H1 (cell line): ENCODE results near the gene GATD1. TPM values are rescaled to one million over a fixed set of nuclear protein-coding genes. Genes with fewer than 3 reads are reported as not detected.

Experiments used
- CTCF ChIA-PET: fragments of 300-600 bp; sonication (Branson Sonifier 250); formaldehyde crosslinking; loops from one replicate; lab custom pipeline; 2021; ENCODE audit not compliant: partially characterized antibody; lab: Charles Lee
- POLR2A ChIA-PET: fragments of 300-600 bp; sonication (Branson Sonifier 250); formaldehyde crosslinking; loops from one replicate; lab custom pipeline; 2021; ENCODE audit warnings: inconsistent platforms; ENCODE audit not compliant: partially characterized antibody; lab: Charles Lee
- DNase-seq, 2 experiments: peaks; one replicate each; pipeline versions ENCODE4 v3.0.0 to v3.0.0-alpha.2; 2010 to 2022; ENCODE audit warnings: low spot score in 2 of 2, low read depth in 1 of 2, mixed read lengths in 1 of 2
- FAIRE-seq: peaks from 2 replicates; lab custom pipeline; 2011; peaks lifted over from hg19 to GRCh38; lab: Jason Lieb, UNC
- H2AFZ ChIP-seq: 2 replicates; pipeline ENCODE4 v1.8.1; 2012; ENCODE audit warnings: low read length, inconsistent platforms
- H2AK5ac ChIP-seq: 2 replicates; pipeline ENCODE4 v1.6.1; 2013; ENCODE audit warnings: low read depth, low read length
- H2BK120ac ChIP-seq: replicated peaks from 2 replicates; pipeline ENCODE3; 2013; ENCODE audit warnings: low read depth, low read length, inconsistent platforms
- H2BK12ac ChIP-seq: 2 replicates; pipeline ENCODE4 v1.6.1; 2013; ENCODE audit warnings: low read depth, low read length
- H2BK15ac ChIP-seq: 2 replicates; pipeline ENCODE4 v1.6.1; 2013; ENCODE audit warnings: low read length
- H2BK20ac ChIP-seq: 2 replicates; pipeline ENCODE4 v1.6.1; 2013; ENCODE audit warnings: low read length
- H2BK5ac ChIP-seq: 2 replicates; pipeline ENCODE4 v1.6.1; 2013; ENCODE audit warnings: low read depth, low read length
- H3K14ac ChIP-seq: 2 replicates; pipeline ENCODE4 v1.6.1; 2013; ENCODE audit warnings: inconsistent platforms; ENCODE audit not compliant: insufficient read length
- H3K18ac ChIP-seq: 2 replicates; pipeline ENCODE4 v1.6.1; 2013; ENCODE audit warnings: low read length; ENCODE audit errors: extremely low read depth
- H3K23ac ChIP-seq: 2 replicates; pipeline ENCODE4 v1.6.1; 2013; ENCODE audit warnings: inconsistent platforms; ENCODE audit not compliant: insufficient read length
- H3K23me2 ChIP-seq: 2 replicates; pipeline ENCODE4 v1.6.1; 2013; ENCODE audit warnings: low read depth, low read length
- H3K27ac ChIP-seq: 2 replicates; pipeline ENCODE4 v1.6.1; 2011; ENCODE audit warnings: low read depth, low read length, inconsistent platforms
- H3K27me3 ChIP-seq, 4 experiments: replicated peaks in 1 of 4; 1 replicate in 1 of 4; 2 replicates in 3 of 4; pipeline versions ENCODE4 v1.6.1 to v1.8.1; 2011 to 2013; ENCODE audit warnings: low read length in 3 of 4, mild to moderate bottlenecking in 3 of 4, inconsistent platforms in 2 of 4, mixed read lengths in 2 of 4, moderate library complexity in 1 of 4; ENCODE audit not compliant: control insufficient read depth in 3 of 4, insufficient read depth in 3 of 4; ENCODE audit errors: extremely low read depth in 1 of 4
- H3K36me3 ChIP-seq, 4 experiments: 2 replicates each; pipeline versions ENCODE4 v1.6.1 to v1.8.1; 2011 to 2013; ENCODE audit warnings: mild to moderate bottlenecking in 4 of 4, low read length in 3 of 4, moderate library complexity in 2 of 4, control low read depth in 1 of 4, inconsistent platforms in 1 of 4; ENCODE audit not compliant: insufficient read depth in 4 of 4, control insufficient read depth in 2 of 4
- H3K4ac ChIP-seq: replicated peaks from 2 replicates; pipeline ENCODE3; 2013; ENCODE audit warnings: low read length, low read depth, mixed read lengths, inconsistent platforms; ENCODE audit not compliant: insufficient read length
- H3K4me1 ChIP-seq, 4 experiments: replicated peaks in 1 of 4; 1 replicate in 1 of 4; 2 replicates in 3 of 4; pipeline versions ENCODE4 v1.6.1 to v1.8.1; 2011 to 2013; ENCODE audit warnings: low read length in 3 of 4, inconsistent platforms in 2 of 4, mixed read lengths in 1 of 4; ENCODE audit not compliant: insufficient read depth in 4 of 4, control insufficient read depth in 3 of 4
- H3K4me2 ChIP-seq, 2 experiments: 2 replicates each; pipeline versions ENCODE4 v1.6.1 to v1.8.1; 2011 to 2013; ENCODE audit warnings: low read depth in 2 of 2, low read length in 2 of 2, control low read depth in 1 of 2, inconsistent platforms in 1 of 2, mild to moderate bottlenecking in 1 of 2; ENCODE audit not compliant: insufficient read depth in 1 of 2
- H3K4me3 ChIP-seq, 4 experiments: fragments of 200-600, 300-600 bp in 1 of 4; sonication (generic), shearing (Covaris generic), sonication (Bioruptor Twin) in 1 of 4; 2 replicates each; pipeline versions ENCODE4 v1.5.1 to v1.8.1; 2011 to 2016; ENCODE audit warnings: low read length in 4 of 4, low read depth in 3 of 4, control low read depth in 2 of 4, inconsistent platforms in 2 of 4, mild to moderate bottlenecking in 2 of 4, mixed read lengths in 1 of 4, moderate library complexity in 1 of 4; ENCODE audit not compliant: insufficient read depth in 2 of 4; ENCODE audit errors: extremely low read depth in 1 of 4
- H3K56ac ChIP-seq: replicated peaks from 2 replicates; pipeline ENCODE3; 2013; ENCODE audit warnings: low read depth, mild to moderate bottlenecking, mixed read lengths, low read length, inconsistent platforms; ENCODE audit not compliant: insufficient read length
- H3K79me1 ChIP-seq: 2 replicates; pipeline ENCODE4 v1.6.1; 2013; ENCODE audit warnings: low read depth, low read length, control low read depth
- H3K79me2 ChIP-seq, 2 experiments: 2 replicates each; pipeline versions ENCODE4 v1.6.1 to v1.8.1; 2012 to 2013; ENCODE audit warnings: low read length in 2 of 2, mild to moderate bottlenecking in 2 of 2, inconsistent platforms in 1 of 2; ENCODE audit not compliant: insufficient read depth in 2 of 2, control insufficient read depth in 1 of 2
- H3K9ac ChIP-seq, 4 experiments: replicated peaks in 1 of 4; 1 replicate in 1 of 4; 2 replicates in 3 of 4; pipeline versions ENCODE4 v1.6.1 to v1.8.1; 2011 to 2013; ENCODE audit warnings: low read depth in 3 of 4, low read length in 3 of 4, control low read depth in 2 of 4, mild to moderate bottlenecking in 2 of 4, moderate library complexity in 2 of 4, inconsistent platforms in 1 of 4; ENCODE audit errors: extremely low read depth in 1 of 4
- H3K9me3 ChIP-seq, 2 experiments: 2 replicates each; pipeline versions ENCODE4 v1.6.1 to v1.8.1; 2012 to 2013; ENCODE audit warnings: mild to moderate bottlenecking in 2 of 2, moderate library complexity in 2 of 2, control low read depth in 1 of 2, inconsistent platforms in 1 of 2, low read depth in 1 of 2, low read length in 1 of 2, mixed read lengths in 1 of 2; ENCODE audit not compliant: insufficient read depth in 2 of 2
- H4K20me1 ChIP-seq, 2 experiments: replicated peaks in 1 of 2; 2 replicates each; pipeline versions ENCODE3 to v1.8.1; 2011 to 2013; ENCODE audit warnings: inconsistent platforms in 2 of 2, low read length in 2 of 2, mild to moderate bottlenecking in 1 of 2; ENCODE audit not compliant: insufficient read depth in 2 of 2, control insufficient read depth in 1 of 2
- H4K5ac ChIP-seq: 2 replicates; pipeline ENCODE4 v1.6.1; 2013; ENCODE audit warnings: low read length, low read depth, mixed read lengths, inconsistent platforms; ENCODE audit not compliant: insufficient read length
- H4K8ac ChIP-seq: 2 replicates; pipeline ENCODE4 v1.8.0; 2013; ENCODE audit warnings: mild to moderate bottlenecking, moderate library complexity, low read length, inconsistent platforms; ENCODE audit not compliant: insufficient read depth; ENCODE audit errors: extremely low read depth
- H4K91ac ChIP-seq: replicated peaks from 2 replicates; pipeline ENCODE3; 2013; ENCODE audit warnings: low read length, mixed read lengths, inconsistent platforms; ENCODE audit not compliant: insufficient read length
- ASH2L ChIP-seq: fragments of 200-600, 300-600 bp; sonication (generic); IDR thresholded peaks from one replicate; pipeline ENCODE4 v1.7.1; 2017; ENCODE audit warnings: low read length
- BRCA1 ChIP-seq: IDR thresholded peaks from 2 replicates; pipeline ENCODE4 v1.6.1; 2012; ENCODE audit warnings: low read depth, low read length, improper control_type of control experiment
- GABPA ChIP-seq: IDR thresholded peaks from 2 replicates; pipeline ENCODE4 v1.6.1; 2011; ENCODE audit warnings: mild to moderate bottlenecking, low read length, moderate library complexity, borderline replicate concordance; ENCODE audit not compliant: insufficient read depth
- MAX ChIP-seq: IDR thresholded peaks from 2 replicates; pipeline ENCODE4 v1.6.1; 2012; ENCODE audit warnings: inconsistent platforms
- NRF1 ChIP-seq: IDR thresholded peaks from 2 replicates; pipeline ENCODE4 v1.6.1; 2011; ENCODE audit warnings: mild to moderate bottlenecking, low read depth, low read length, improper control_type of control experiment
- POLR2A ChIP-seq, 2 experiments: IDR thresholded peaks; 1 replicate in 1 of 2; 2 replicates in 1 of 2; pipeline ENCODE4 v1.6.1; 2011; ENCODE audit warnings: low read depth in 2 of 2, low read length in 2 of 2, mild to moderate bottlenecking in 2 of 2; ENCODE audit errors: control extremely low read depth in 1 of 2
- POLR2AphosphoS5 ChIP-seq: IDR thresholded peaks from 2 replicates; pipeline ENCODE4 v1.6.1; 2011; ENCODE audit warnings: low read depth, low read length
- SAP30 ChIP-seq: fragments of 300-600 bp; sonication (generic); IDR thresholded peaks from 2 replicates; pipeline ENCODE4 v1.7.1; 2012; ENCODE audit warnings: low read length, moderate library complexity, mild to moderate bottlenecking, inconsistent platforms; ENCODE audit not compliant: insufficient read depth, insufficient replicate concordance
- SIN3A ChIP-seq, 2 experiments: IDR thresholded peaks in 1 of 2; conservative IDR thresholded peaks in 1 of 2; 2 replicates each; pipeline ENCODE4 v1.6.1; 2011 to 2012; ENCODE audit warnings: low read length in 2 of 2, improper control_type of control experiment in 1 of 2, low read depth in 1 of 2, mild to moderate bottlenecking in 1 of 2
- WGBS, 2 experiments: shearing (Covaris generic) in 1 of 2; methylation state at CpG; one replicate each; pipeline versions ENCODE4 v1.1.6 to v1.1.7; 2013 to 2015; ENCODE audit warnings: low lambda C conversion rate in 2 of 2, mixed read lengths in 2 of 2, inconsistent platforms in 1 of 2, low coverage in 1 of 2, missing lambda C conversion rate in 1 of 2; ENCODE audit not compliant: insufficient replicate concordance in 2 of 2, insufficient coverage in 1 of 2, insufficient read length in 1 of 2; ENCODE audit errors: extremely low coverage in 1 of 2, missing lambda C conversion rate in 1 of 2; 5-methylcytosine and 5-hydroxymethylcytosine counted together
- polyA plus RNA-seq, 7 experiments: library from polyadenylated mRNA; depleted of rRNA in 3 of 7; stranded (reverse) in 5 of 7; unstranded in 2 of 7; fragments of >200 nt in 5 of 7; fragments of 200-250 nt in 2 of 7; gene quantifications; 1 replicate in 5 of 7; 2 replicates in 1 of 7; 4 replicates in 1 of 7; pipeline versions ENCODE4 v1.2.1 to v1.2.3, GENCODE V29; 2011 to 2013; ENCODE audit warnings: missing spikeins in 2 of 7, mixed read lengths in 2 of 7
- total RNA-seq: library from RNA; stranded (reverse); fragmentation: NEBNext Ultra II Directional; extraction: Animal tissue kit (Norgen Biotek cat#: 25700); gene quantifications from 2 replicates; pipeline ENCODE4 v1.2.1, GENCODE V29; 2021

GATD1 gene
- total and polyA plus RNA-seq, 2 of the 8 experiments (the other 6 are each of a cell fraction or from before 2014, with no cell fraction given) = 47.5 to 54.8 TPM

GRCh38 chr11:797296-798092, 20.2 kb upstream of the GATD1 start:
- Histone ChIP-seq H3K27ac (no peak overlapping the region), H3K56ac (peak overlapping the region; percentile 10), H3K18ac (peak overlapping the region; percentile 95), H2BK20ac (no peak overlapping the region), H3K4me2 (peak overlapping the region; percentile 84 to 92), H3K79me2 (peaks cover 0 to 5% of the 10 kb centered on the region in 2 experiments; a peak in 1 of 4 replicates), H3K4me1 (peaks cover 4 to 20% (median 15%) of the 10 kb centered on the region in 4 experiments), H3K36me3 (peaks cover under 1 to 30% (median 3%) of the 10 kb centered on the region in 4 experiments; a peak in 4 of 8 replicates), H3K14ac (no peak overlapping the region), H3K4me3 (peak overlapping the region; percentile 65 to 85 (median 81)), H4K20me1 (peaks cover 0 to 14% of the 10 kb centered on the region in 2 experiments), H3K4ac (peak overlapping the region; percentile 85), H3K23ac (no peak overlapping the region), H3K9me3 (no peaks in the 10 kb centered on the region), H2AFZ (no peak overlapping the region), H2BK15ac (no peak overlapping the region), H4K8ac (peak overlapping the region; percentile 85), H3K23me2 (peaks cover 7% of the 10 kb centered on the region), H2AK5ac (no peak overlapping the region), H3K9ac (peak overlapping the region; percentile 26 to 83 (median 74); a peak in 6 of 7 replicates), H4K91ac (peak overlapping the region; percentile 99), H2BK120ac (no peak overlapping the region), H3K27me3 (no peaks in the 10 kb centered on the region), H2BK5ac (peak overlapping the region; percentile 91; the same call in 1 of the 2 replicates), H2BK12ac (no peak overlapping the region; the same call in 1 of the 2 replicates), H4K5ac (peak overlapping the region; percentile 62), H3K79me1 (0 out of 2 replicates have a peak, but pooled peaks cover 4% of the 10 kb centered on the region)
- WGBS, 2 experiments = 2% methylated on average over 25 of the region's 57 CpGs; no CpG with 5 or more reads in 1 of the 2 experiments
- DNase-seq (peak in 1 of 2 experiments; percentile 80), FAIRE-seq (no peak)
- CTCF ChIA-PET = interaction anchor here (0.9 to 3.4 kb wide), 7 partner anchors 10 to 238 kb away, joined by 3 to 14 read pairs (median 3); no protein-coding TSS in a partner anchor
- TF ChIP-seq BRCA1 = no peak
- TF ChIP-seq POLR2AphosphoS5 = peak; percentile 6; the same call in 1 of the 2 replicates
- TF ChIP-seq NRF1 = no peak
- TF ChIP-seq SIN3A (conservative IDR thresholded peaks at IDR 0.05 in 1 of 2, IDR thresholded peaks at IDR 0.05 in 1 of 2; ENCODE audit: low read depth in 1 of 2, low read length in 2 of 2) = 0 out of 4 replicates have a peak, but pooled peaks of 1 of the 2 experiments have one; percentile 74
- 0 out of 2 replicates have a peak, but pooled peaks have one; percentile 56 for TF ChIP-seq MAX
- peak; percentile 73 for TF ChIP-seq SAP30
- peak; percentile 55 for TF ChIP-seq ASH2L
- no peak for TF ChIP-seq GABPA
- TF ChIP-seq POLR2A (IDR thresholded peaks at IDR 0.05; ENCODE audit: control extremely low read depth in 1 of 2, low read depth in 2 of 2, low read length in 2 of 2) = peak in 1 of 2 experiments; percentile 39; a peak in 1 of 3 replicates
- POLR2A ChIA-PET = interaction anchor here (1.0 to 53.0 kb wide), 9 partner anchors 8 to 243 kb away, joined by 3 to 1917 read pairs (median 4); partner anchors contain the start of genes CD151, CRACR2B, PIDD1 and PNPLA2
